Stimulated activated CD8-positive, alpha-beta memory T cell treated with anti-CD3 and anti-CD28 coated beads, Interleukin-4, amount 100 ng/mL, for 48 hours (primary cell): Measurements from ENCODE around the gene HEATR5B.
"Not testable (repeated sequence)": the region's sequence is repeated elsewhere in the genome, so short reads cannot be mapped to it uniquely, and the experiment has no call there.

Experiments
- DNase-seq: peaks from one replicate; pipeline ENCODE4 v3.0.0-alpha.2; 2020

HEATR5B gene

GRCh38 chr2:36976065-36976464 is 108.1 kb downstream of the HEATR5B start:
- no peak for DNase-seq

- DNase-seq: no peak
These were observed 108.9 kb downstream of the HEATR5B start for GRCh38 chr2:36975306-36975705.

- DNase-seq: no peak
These were observed 110.9 kb downstream of the HEATR5B start for GRCh38 chr2:36973320-36973719.

GRCh38 chr2:36971990-36972389 is 112.2 kb downstream of the HEATR5B start:
- DNase-seq: no peak

- no peak for DNase-seq
These were observed 116.8 kb downstream of the HEATR5B start for GRCh38 chr2:36967236-36967876.

GRCh38 chr2:36966370-36967235 is 117.6 kb downstream of the HEATR5B start, which contains the start of gene STRN:
Gene STRN (minus strand): TSS chr2:36966536. CDS start chr2:36966463, 73 bp downstream.
- peak; percentile 96 for DNase-seq

- DNase-seq: peak; percentile 56
These were observed 118.3 kb downstream of the HEATR5B start for GRCh38 chr2:36965751-36966369.

- no peak for DNase-seq
These were observed 119.0 kb downstream of the HEATR5B start for GRCh38 chr2:36965206-36965605.

GRCh38 chr2:36964496-36965058 is 119.6 kb downstream of the HEATR5B start:
- DNase-seq: no peak

GRCh38 chr2:36963734-36964133 is 120.4 kb downstream of the HEATR5B start:
- DNase-seq: no peak

- DNase-seq: no peak
These were observed 121.1 kb downstream of the HEATR5B start for GRCh38 chr2:36963106-36963505.

GRCh38 chr2:36960773-36961172 is 123.4 kb downstream of the HEATR5B start:
- no peak for DNase-seq

GRCh38 chr2:36960005-36960675 is 124.0 kb downstream of the HEATR5B start:
- no peak for DNase-seq

- DNase-seq: no peak
These were observed 129.1 kb downstream of the HEATR5B start for GRCh38 chr2:36954977-36955607.

GRCh38 chr2:36952748-36953197 is 131.4 kb downstream of the HEATR5B start:
- no peak for DNase-seq

GRCh38 chr2:36951574-36951973 is 132.6 kb downstream of the HEATR5B start:
- DNase-seq: no peak

GRCh38 chr2:36951027-36951518 is 133.1 kb downstream of the HEATR5B start:
- DNase-seq: no peak

- no peak for DNase-seq
These were observed 134.3 kb downstream of the HEATR5B start for GRCh38 chr2:36949845-36950244.

- DNase-seq: not testable (repeated sequence)
These were observed 138.9 kb downstream of the HEATR5B start for GRCh38 chr2:36945240-36945639.

- DNase-seq: no peak
These were observed 142.3 kb downstream of the HEATR5B start for GRCh38 chr2:36941867-36942266.

GRCh38 chr2:36936526-36936925 is 147.6 kb downstream of the HEATR5B start:
- not testable (repeated sequence) for DNase-seq

GRCh38 chr2:36931688-36932087 is 152.5 kb downstream of the HEATR5B start:
- DNase-seq: not testable (repeated sequence)
